WTC11 (cell line): ENCODE measurements around the gene VEGFA. TPM values are rescaled to one million over a fixed set of nuclear protein-coding genes. Genes with fewer than 3 reads are reported as not detected.

ENCODE experiments used
- ATAC-seq: fragments of 200-7000 bp; cut with Tn5 transposase; 2 replicates; pipeline ENCODE4 v1.10.0; 2021; ENCODE audit warnings: mild to moderate bottlenecking, moderate library complexity
- CTCF ChIA-PET: fragments of 300-600 bp; sonication (Branson Sonifier 250); formaldehyde crosslinking; loops from one replicate; lab custom pipeline; 2021; ENCODE audit warnings: antibody characterized with exemption; lab: Charles Lee
- POLR2A ChIA-PET: fragments of 350-600 bp; sonication (Branson Sonifier 250); formaldehyde crosslinking; loops from one replicate; lab custom pipeline; 2021; ENCODE audit warnings: antibody characterized with exemption; lab: Charles Lee
- DNase-seq: peaks from one replicate; pipeline ENCODE4 v3.0.0; 2021; ENCODE audit warnings: low spot score
- H3K27ac Mint-ChIP-seq: 2 replicates; pipeline ENCODE4 v1.8.0; 2021; ENCODE audit warnings: mixed read lengths
- H3K27me3 Mint-ChIP-seq: 2 replicates; pipeline ENCODE4 v1.8.0; 2021; ENCODE audit warnings: low read depth, mild to moderate bottlenecking, moderate library complexity, mixed read lengths
- H3K36me3 Mint-ChIP-seq: 2 replicates; pipeline ENCODE4 v1.8.0; 2021; ENCODE audit warnings: mixed read lengths
- H3K4me1 Mint-ChIP-seq: 2 replicates; pipeline ENCODE4 v1.8.0; 2022; ENCODE audit warnings: mixed read lengths
- H3K4me3 Mint-ChIP-seq: 2 replicates; pipeline ENCODE4 v1.8.0; 2021; ENCODE audit warnings: mild to moderate bottlenecking, moderate library complexity, mixed read lengths
- H3K9me3 Mint-ChIP-seq: 2 replicates; pipeline ENCODE4 v1.8.0; 2021; ENCODE audit warnings: mixed read lengths
- ELF4 ChIP-seq: sonication (generic); formaldehyde crosslinking; IDR thresholded peaks from 2 replicates; pipeline ENCODE4 v1.8.1; 2022; ENCODE audit warnings: low read depth, mild to moderate bottlenecking, moderate library complexity, missing genetic modification reagents
- FOXP1 ChIP-seq: sonication (generic); formaldehyde crosslinking; IDR thresholded peaks from 2 replicates; pipeline ENCODE4 v1.8.0; 2022; ENCODE audit warnings: missing genetic modification reagents, mild to moderate bottlenecking, moderate library complexity, borderline replicate concordance
- GRHL2 ChIP-seq: fragments of 250-450 bp; sonication (Bioruptor Pico); IDR thresholded peaks from 2 replicates; pipeline ENCODE4 v1.8.0; 2022; ENCODE audit warnings: mild to moderate bottlenecking, moderate library complexity; ENCODE audit not compliant: insufficient replicate concordance, severe bottlenecking
- GTF2I ChIP-seq: fragments of 250-450 bp; sonication (Bioruptor Pico); conservative IDR thresholded peaks from 2 replicates; pipeline ENCODE4 v1.4.0; 2021; ENCODE audit warnings: mild to moderate bottlenecking
- HMGA2 ChIP-seq: fragments of 250-450 bp; sonication (Bioruptor Pico); IDR thresholded peaks from 2 replicates; pipeline ENCODE4 v1.4.0; 2021; ENCODE audit warnings: mild to moderate bottlenecking, moderate library complexity
- NR3C1 ChIP-seq: sonication (generic); formaldehyde crosslinking; conservative IDR thresholded peaks from 2 replicates; pipeline ENCODE4 v1.8.1; 2023; ENCODE audit warnings: low read depth, mild to moderate bottlenecking, missing genetic modification reagents
- SP1 ChIP-seq: sonication (generic); formaldehyde crosslinking; conservative IDR thresholded peaks from 2 replicates; pipeline ENCODE4 v1.8.1; 2022; ENCODE audit warnings: missing genetic modification reagents
- TEAD1 ChIP-seq: sonication (generic); formaldehyde crosslinking; IDR thresholded peaks from 2 replicates; pipeline ENCODE4 v1.8.0; 2022; ENCODE audit warnings: mild to moderate bottlenecking, missing genetic modification reagents
- TEAD4 ChIP-seq: sonication (generic); formaldehyde crosslinking; IDR thresholded peaks from 2 replicates; pipeline ENCODE4 v1.8.0; 2022; ENCODE audit warnings: mild to moderate bottlenecking, missing genetic modification reagents
- TP53 ChIP-seq: sonication (generic); formaldehyde crosslinking; IDR thresholded peaks from 2 replicates; pipeline ENCODE4 v1.8.1; 2023; ENCODE audit warnings: mild to moderate bottlenecking, missing genetic modification reagents
- ZBTB21 ChIP-seq: sonication (generic); formaldehyde crosslinking; IDR thresholded peaks from 2 replicates; pipeline ENCODE4 v1.8.1; 2023; ENCODE audit warnings: mild to moderate bottlenecking, missing genetic modification reagents, borderline replicate concordance
- ZNF138 ChIP-seq: sonication (generic); formaldehyde crosslinking; conservative IDR thresholded peaks from 2 replicates; pipeline ENCODE4 v1.8.1; 2022; ENCODE audit warnings: mild to moderate bottlenecking, moderate library complexity, missing genetic modification reagents
- ZNF263 ChIP-seq: sonication (generic); formaldehyde crosslinking; IDR thresholded peaks from 2 replicates; pipeline ENCODE4 v1.8.1; 2022; ENCODE audit warnings: low read depth, mild to moderate bottlenecking, moderate library complexity, missing genetic modification reagents
- ZNF416 ChIP-seq: fragments of 250-450 bp; sonication (Bioruptor Pico); IDR thresholded peaks from 2 replicates; pipeline ENCODE4 v1.9.0; 2021; ENCODE audit warnings: mild to moderate bottlenecking, inconsistent platforms
- total RNA-seq: library from RNA; stranded (reverse); gene quantifications from 3 replicates; pipeline ENCODE4 v1.2.3, GENCODE V29; 2021
- TF ChIP-seq, protein P1 (sequence below): sonication (generic); formaldehyde crosslinking; IDR thresholded peaks from 2 replicates; pipeline ENCODE4 v1.8.0; 2022; ENCODE audit warnings: mild to moderate bottlenecking, missing genetic modification reagents
- TF ChIP-seq, protein P2 (sequence below): sonication (generic); formaldehyde crosslinking; IDR thresholded peaks from 2 replicates; pipeline ENCODE4 v1.8.1; 2022; ENCODE audit warnings: low read depth, mild to moderate bottlenecking, moderate library complexity, missing genetic modification reagents, borderline replicate concordance
- TF ChIP-seq, protein P3 (sequence below): sonication (generic); formaldehyde crosslinking; conservative IDR thresholded peaks from 2 replicates; pipeline ENCODE4 v1.8.1; 2023; ENCODE audit warnings: mild to moderate bottlenecking, low read depth, missing genetic modification reagents, moderate library complexity
- TF ChIP-seq, protein P4 (sequence below): sonication (generic); formaldehyde crosslinking; IDR thresholded peaks from 2 replicates; pipeline ENCODE4 v1.8.0; 2023; ENCODE audit warnings: mild to moderate bottlenecking, missing genetic modification reagents
- TF ChIP-seq, protein P5 (sequence below): sonication (generic); formaldehyde crosslinking; IDR thresholded peaks from 2 replicates; pipeline ENCODE4 v1.8.0; 2022; ENCODE audit warnings: mild to moderate bottlenecking, missing genetic modification reagents

VEGFA gene
- total RNA-seq, 1 experiment from 2014 or later: 43.8 TPM

DNA sequence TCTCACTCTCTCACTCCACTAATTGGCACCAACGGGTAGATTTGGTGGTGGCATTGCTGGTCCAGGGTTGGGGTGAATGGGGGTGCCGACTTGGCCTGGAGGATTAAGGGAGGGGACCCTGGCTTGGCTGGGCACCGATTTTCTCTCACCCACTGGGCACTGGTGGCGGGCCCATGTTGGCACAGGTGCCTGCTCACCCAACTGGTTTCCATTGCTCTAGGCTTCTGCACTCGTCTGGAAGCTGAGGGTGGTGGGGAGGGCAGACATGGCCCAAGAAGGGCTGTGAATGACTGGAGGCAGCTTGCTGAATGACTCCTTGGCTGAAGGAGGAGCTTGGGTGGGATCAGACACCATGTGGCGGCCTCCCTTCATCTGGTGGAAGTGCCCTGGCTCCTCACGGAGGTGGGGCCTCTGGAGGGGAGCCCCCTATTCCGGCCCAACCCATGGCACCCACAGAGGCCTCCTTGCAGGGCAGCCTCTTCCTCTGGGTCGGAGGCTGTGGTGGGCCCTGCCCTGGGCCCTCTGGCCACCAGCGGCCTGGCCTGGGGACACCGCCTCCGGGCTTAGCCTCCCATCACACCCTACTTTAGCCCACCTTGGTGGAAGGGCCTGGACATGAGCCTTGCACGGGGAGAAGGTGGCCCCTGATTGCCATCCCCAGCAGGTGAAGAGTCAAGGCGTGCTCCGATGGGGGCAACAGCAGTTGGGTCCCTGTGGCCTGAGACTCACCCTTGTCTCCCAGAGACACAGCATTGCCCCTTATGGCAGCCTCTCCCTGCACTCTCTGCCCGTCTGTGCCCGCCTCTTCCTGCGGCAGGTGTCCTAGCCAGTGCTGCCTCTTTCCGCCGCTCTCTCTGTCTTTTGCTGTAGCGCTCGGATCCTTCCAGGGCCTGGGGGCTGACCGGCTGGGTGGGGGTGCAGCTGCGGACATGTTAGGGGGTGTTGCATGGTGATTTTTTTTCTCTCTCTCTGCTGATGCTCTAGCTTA is 11.2 kb downstream of the VEGFA start (continued):
- TF ChIP-seq NR3C1 (CRISPR knock-in tag) (no peak), GTF2I (CRISPR knock-in tag) (no peak), ZNF138 (CRISPR knock-in tag) (no peak)
- TF ChIP-seq, protein P1, sequence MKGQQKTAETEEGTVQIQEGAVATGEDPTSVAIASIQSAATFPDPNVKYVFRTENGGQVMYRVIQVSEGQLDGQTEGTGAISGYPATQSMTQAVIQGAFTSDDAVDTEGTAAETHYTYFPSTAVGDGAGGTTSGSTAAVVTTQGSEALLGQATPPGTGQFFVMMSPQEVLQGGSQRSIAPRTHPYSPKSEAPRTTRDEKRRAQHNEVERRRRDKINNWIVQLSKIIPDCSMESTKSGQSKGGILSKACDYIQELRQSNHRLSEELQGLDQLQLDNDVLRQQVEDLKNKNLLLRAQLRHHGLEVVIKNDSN (CRISPR knock-in tag): no peak
- TF ChIP-seq, protein P2, sequence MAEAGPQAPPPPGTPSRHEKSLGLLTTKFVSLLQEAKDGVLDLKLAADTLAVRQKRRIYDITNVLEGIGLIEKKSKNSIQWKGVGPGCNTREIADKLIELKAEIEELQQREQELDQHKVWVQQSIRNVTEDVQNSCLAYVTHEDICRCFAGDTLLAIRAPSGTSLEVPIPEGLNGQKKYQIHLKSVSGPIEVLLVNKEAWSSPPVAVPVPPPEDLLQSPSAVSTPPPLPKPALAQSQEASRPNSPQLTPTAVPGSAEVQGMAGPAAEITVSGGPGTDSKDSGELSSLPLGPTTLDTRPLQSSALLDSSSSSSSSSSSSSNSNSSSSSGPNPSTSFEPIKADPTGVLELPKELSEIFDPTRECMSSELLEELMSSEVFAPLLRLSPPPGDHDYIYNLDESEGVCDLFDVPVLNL: no peak

DNA sequence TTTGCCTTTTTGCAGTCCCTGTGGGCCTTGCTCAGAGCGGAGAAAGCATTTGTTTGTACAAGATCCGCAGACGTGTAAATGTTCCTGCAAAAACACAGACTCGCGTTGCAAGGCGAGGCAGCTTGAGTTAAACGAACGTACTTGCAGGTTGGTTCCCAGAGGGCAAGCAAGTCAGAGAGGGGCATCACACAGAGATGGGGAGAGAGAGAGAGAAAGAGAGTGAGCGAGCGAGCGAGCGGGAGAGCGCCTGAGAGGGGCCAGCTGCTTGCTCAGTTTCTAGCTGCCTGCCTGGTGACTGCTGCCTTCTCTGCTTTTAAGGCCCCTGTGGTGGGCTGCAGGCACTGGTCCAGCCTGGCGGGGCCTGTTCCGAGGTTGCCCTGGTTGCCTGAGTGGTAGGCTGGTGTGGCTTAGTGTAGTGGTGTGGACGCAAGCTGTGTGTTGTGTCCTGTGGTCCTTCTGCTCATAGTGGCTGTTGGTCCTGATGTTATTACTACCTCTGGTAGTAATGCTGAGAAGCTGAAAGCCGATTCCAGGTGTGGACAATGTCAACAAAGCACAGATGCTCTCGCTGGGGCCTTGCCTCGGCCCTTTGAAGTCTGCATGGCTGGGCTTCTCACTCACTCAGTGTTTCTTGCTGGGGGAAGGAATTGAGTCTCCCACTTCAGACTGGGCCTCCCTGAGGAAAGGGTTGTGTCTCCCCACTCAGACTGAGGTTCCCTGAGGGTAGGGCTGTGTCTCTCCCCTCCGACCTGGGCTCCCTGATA is 12.1 kb downstream of the VEGFA start:
- Mint-ChIP-seq H3K27ac (peak overlapping the region; percentile 87; the same call in 1 of the 2 replicates), H3K4me1 (no peaks in the 10 kb centered on the region), H3K36me3 (peaks cover 69% of the 10 kb centered on the region), H3K9me3 (no peaks in the 10 kb centered on the region), H3K27me3 (no peaks in the 10 kb centered on the region), H3K4me3 (no peak overlapping the region)
- POLR2A ChIA-PET: interaction anchor here (1.0 to 1.8 kb wide), 2 partner anchors 12 to 145 kb away, joined by 3 to 6 read pairs; partner anchors contain the start of gene VEGFA
- CTCF ChIA-PET: interaction anchor here (0.8 kb wide), 1 partner anchor 294 kb away, joined by 3 read pairs; no protein-coding TSS in a partner anchor
- TF ChIP-seq SP1 (CRISPR knock-in tag) (no peak), ZBTB21 (CRISPR knock-in tag) (no peak), ZNF416 (CRISPR knock-in tag) (no peak)
- no peak for DNase-seq
- ATAC-seq: no peak

DNA sequence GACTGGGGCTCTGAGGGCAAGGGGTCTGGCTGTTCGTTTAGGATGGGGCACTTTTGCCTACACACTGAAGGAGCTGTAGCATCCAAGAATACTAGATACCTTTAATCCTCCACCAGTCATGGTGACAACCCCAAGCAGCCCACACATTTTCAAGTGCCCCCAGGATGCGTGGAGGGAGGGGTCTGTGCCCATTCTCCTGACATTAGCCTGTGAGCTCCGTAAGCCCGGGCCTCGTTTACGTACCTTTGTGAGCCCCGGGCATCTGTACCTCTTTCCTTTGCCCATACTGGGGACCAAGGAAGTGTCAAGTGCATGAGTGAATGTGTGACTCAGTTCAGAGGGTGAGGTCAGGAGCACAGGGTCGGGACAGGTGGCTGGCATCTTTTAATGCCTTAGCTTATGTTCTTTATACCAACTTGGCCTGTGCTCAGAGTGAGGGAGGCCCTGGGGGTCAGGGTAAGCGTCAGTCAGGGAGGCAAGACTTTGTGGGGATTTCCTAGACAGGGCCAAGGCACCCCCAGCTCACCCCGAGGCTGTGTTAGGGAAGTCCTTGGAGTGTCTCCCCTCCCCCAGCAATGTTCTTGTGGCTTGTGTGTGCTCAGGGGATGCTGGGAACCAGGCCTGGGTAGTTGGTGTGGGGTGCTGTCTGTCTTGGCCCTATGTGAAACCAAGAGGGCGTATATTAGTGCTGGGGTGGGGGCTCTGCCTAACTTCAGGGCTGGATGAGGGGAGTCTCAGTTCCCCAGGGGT is 12.9 kb downstream of the VEGFA start:
- Mint-ChIP-seq H3K9me3 (no peaks in the 10 kb centered on the region), H3K4me3 (no peak overlapping the region), H3K27me3 (no peaks in the 10 kb centered on the region), H3K36me3 (peaks cover 62% of the 10 kb centered on the region), H3K4me1 (no peaks in the 10 kb centered on the region), H3K27ac (no peak overlapping the region; the same call in 1 of the 2 replicates)
- CTCF ChIA-PET: interaction anchor here (0.8 kb wide), 1 partner anchor 293 kb away, joined by 3 read pairs; no protein-coding TSS in a partner anchor
- POLR2A ChIA-PET: interaction anchor here (0.5 to 1.8 kb wide), 2 partner anchors 13 to 210 kb away, joined by 5 to 6 read pairs; partner anchors contain the start of gene VEGFA
- DNase-seq (no peak), ATAC-seq (no peak)
- TF ChIP-seq, protein P3, sequence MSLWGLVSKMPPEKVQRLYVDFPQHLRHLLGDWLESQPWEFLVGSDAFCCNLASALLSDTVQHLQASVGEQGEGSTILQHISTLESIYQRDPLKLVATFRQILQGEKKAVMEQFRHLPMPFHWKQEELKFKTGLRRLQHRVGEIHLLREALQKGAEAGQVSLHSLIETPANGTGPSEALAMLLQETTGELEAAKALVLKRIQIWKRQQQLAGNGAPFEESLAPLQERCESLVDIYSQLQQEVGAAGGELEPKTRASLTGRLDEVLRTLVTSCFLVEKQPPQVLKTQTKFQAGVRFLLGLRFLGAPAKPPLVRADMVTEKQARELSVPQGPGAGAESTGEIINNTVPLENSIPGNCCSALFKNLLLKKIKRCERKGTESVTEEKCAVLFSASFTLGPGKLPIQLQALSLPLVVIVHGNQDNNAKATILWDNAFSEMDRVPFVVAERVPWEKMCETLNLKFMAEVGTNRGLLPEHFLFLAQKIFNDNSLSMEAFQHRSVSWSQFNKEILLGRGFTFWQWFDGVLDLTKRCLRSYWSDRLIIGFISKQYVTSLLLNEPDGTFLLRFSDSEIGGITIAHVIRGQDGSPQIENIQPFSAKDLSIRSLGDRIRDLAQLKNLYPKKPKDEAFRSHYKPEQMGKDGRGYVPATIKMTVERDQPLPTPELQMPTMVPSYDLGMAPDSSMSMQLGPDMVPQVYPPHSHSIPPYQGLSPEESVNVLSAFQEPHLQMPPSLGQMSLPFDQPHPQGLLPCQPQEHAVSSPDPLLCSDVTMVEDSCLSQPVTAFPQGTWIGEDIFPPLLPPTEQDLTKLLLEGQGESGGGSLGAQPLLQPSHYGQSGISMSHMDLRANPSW (CRISPR knock-in tag): no peak
- TF ChIP-seq HMGA2 (CRISPR knock-in tag) (no peak), FOXP1 (no peak), TP53 (CRISPR knock-in tag) (no peak), TEAD4 (CRISPR knock-in tag) (no peak), TEAD1 (CRISPR knock-in tag) (no peak), GRHL2 (CRISPR knock-in tag) (no peak), GTF2I (CRISPR knock-in tag) (no peak), ELF4 (CRISPR knock-in tag) (no peak), NR3C1 (CRISPR knock-in tag) (no peak), ZNF263 (no peak)
- TF ChIP-seq, protein P4, sequence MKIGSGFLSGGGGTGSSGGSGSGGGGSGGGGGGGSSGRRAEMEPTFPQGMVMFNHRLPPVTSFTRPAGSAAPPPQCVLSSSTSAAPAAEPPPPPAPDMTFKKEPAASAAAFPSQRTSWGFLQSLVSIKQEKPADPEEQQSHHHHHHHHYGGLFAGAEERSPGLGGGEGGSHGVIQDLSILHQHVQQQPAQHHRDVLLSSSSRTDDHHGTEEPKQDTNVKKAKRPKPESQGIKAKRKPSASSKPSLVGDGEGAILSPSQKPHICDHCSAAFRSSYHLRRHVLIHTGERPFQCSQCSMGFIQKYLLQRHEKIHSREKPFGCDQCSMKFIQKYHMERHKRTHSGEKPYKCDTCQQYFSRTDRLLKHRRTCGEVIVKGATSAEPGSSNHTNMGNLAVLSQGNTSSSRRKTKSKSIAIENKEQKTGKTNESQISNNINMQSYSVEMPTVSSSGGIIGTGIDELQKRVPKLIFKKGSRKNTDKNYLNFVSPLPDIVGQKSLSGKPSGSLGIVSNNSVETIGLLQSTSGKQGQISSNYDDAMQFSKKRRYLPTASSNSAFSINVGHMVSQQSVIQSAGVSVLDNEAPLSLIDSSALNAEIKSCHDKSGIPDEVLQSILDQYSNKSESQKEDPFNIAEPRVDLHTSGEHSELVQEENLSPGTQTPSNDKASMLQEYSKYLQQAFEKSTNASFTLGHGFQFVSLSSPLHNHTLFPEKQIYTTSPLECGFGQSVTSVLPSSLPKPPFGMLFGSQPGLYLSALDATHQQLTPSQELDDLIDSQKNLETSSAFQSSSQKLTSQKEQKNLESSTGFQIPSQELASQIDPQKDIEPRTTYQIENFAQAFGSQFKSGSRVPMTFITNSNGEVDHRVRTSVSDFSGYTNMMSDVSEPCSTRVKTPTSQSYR (CRISPR knock-in tag): no peak
- TF ChIP-seq, protein P5, sequence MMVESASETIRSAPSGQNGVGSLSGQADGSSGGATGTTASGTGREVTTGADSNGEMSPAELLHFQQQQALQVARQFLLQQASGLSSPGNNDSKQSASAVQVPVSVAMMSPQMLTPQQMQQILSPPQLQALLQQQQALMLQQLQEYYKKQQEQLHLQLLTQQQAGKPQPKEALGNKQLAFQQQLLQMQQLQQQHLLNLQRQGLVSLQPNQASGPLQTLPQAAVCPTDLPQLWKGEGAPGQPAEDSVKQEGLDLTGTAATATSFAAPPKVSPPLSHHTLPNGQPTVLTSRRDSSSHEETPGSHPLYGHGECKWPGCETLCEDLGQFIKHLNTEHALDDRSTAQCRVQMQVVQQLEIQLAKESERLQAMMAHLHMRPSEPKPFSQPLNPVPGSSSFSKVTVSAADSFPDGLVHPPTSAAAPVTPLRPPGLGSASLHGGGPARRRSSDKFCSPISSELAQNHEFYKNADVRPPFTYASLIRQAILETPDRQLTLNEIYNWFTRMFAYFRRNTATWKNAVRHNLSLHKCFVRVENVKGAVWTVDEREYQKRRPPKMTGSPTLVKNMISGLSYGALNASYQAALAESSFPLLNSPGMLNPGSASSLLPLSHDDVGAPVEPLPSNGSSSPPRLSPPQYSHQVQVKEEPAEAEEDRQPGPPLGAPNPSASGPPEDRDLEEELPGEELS (CRISPR knock-in tag): no peak
